GM18873 (cell line): Measurements from ENCODE around the gene GRIN1.

Source experiments
- ATAC-seq: cut with Tn5 transposase; IDR thresholded peaks from one replicate; pipeline ENCODE4 v1.9.1; 2021; ENCODE audit warnings: mild to moderate bottlenecking, moderate library complexity, moderate number of reproducible peaks; ENCODE audit not compliant: unreplicated experiment, low FRiP score

Gene GRIN1

GRCh38 chr9:137205126-137206069 lies 66.4 kb downstream of the GRIN1 start, which contains the start of the genes NDOR1 and TMEM203:
Gene NDOR1 (plus strand): TSS chr9:137205700. CDS start chr9:137205778, 78 bp downstream.
Gene TMEM203 (minus strand): TSS chr9:137205648. CDS start chr9:137205414, 234 bp downstream.
- ATAC-seq: no peak

- no peak for ATAC-seq
Observed at GRCh38 chr9:137206602-137207001, 67.6 kb downstream of the GRIN1 start.

GRCh38 chr9:137211532-137211931 lies 72.6 kb downstream of the GRIN1 start:
- ATAC-seq: no peak

GRCh38 chr9:137212520-137212919 lies 73.6 kb downstream of the GRIN1 start:
- ATAC-seq: no peak

GRCh38 chr9:137213160-137214060 lies 74.5 kb downstream of the GRIN1 start:
- no peak for ATAC-seq

GRCh38 chr9:137214620-137215019 lies 75.7 kb downstream of the GRIN1 start:
- no peak for ATAC-seq

- no peak for ATAC-seq
Observed at GRCh38 chr9:137215196-137215986, 76.4 kb downstream of the GRIN1 start.

- ATAC-seq: no peak
Observed at GRCh38 chr9:137216188-137216965, 77.4 kb downstream of the GRIN1 start.

- no peak for ATAC-seq
Observed at GRCh38 chr9:137217276-137218211, 78.6 kb downstream of the GRIN1 start.

- no peak for ATAC-seq
Observed at GRCh38 chr9:137218212-137218753, 79.3 kb downstream of the GRIN1 start.
